HG03097 (cell line): ENCODE results near the gene SENP2.

ENCODE experiments used
- ATAC-seq: cut with Tn5 transposase; IDR thresholded peaks from one replicate; pipeline ENCODE4 v1.9.1; 2021; ENCODE audit not compliant: unreplicated experiment, low FRiP score

The SENP2 gene

GRCh38 chr3:185667574-185667973 is 81.5 kb downstream of the SENP2 start:
- ATAC-seq, result no peak

- no peak for ATAC-seq
Observed at GRCh38 chr3:185677146-185677829, 91.2 kb downstream of the SENP2 start.

- ATAC-seq, result no peak
Observed at GRCh38 chr3:185678027-185678426, 91.9 kb downstream of the SENP2 start.

GRCh38 chr3:185680231-185680630 is 94.1 kb downstream of the SENP2 start:
- ATAC-seq, result no peak
